COLO668 (cell line): Measurements from ENCODE around the gene SMYD3.

ENCODE experiments used
- DNase-seq: peaks from one replicate; lab custom pipeline; 2025; ENCODE audit not compliant: unreplicated experiment; lab: John Stamatoyannopoulos, UW

The SMYD3 gene

DNA sequence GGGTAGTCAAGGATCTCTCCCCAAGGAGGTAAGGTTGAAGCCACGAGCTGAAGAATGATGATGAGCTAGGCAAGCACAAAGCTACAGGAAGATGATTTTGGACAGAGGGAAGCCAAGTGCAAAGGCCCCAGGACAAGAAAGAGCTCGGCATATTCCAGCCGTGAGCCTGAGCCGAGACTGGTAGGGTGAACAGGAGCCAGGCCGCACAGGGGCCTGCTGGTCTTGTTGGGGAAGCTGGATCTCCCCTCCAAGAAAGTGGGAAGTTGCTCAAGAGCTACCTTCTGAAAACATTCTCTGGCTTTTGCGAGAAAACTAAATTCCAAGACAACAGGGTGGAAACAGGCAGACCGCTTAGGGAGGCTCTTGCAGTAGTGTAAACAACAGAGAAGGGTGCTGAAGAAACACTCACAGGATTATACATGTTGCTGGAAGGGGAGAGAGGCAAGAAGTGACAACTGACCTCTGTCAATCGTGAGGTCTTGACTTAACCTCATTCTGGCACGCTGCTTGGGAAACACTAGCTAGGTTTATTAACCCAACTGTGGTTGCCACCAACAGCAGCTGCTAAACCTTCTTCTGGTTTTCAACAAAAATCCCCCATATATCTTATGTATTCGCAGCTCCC, 625.2 kb downstream of the SMYD3 start:
- no peak for DNase-seq

DNA sequence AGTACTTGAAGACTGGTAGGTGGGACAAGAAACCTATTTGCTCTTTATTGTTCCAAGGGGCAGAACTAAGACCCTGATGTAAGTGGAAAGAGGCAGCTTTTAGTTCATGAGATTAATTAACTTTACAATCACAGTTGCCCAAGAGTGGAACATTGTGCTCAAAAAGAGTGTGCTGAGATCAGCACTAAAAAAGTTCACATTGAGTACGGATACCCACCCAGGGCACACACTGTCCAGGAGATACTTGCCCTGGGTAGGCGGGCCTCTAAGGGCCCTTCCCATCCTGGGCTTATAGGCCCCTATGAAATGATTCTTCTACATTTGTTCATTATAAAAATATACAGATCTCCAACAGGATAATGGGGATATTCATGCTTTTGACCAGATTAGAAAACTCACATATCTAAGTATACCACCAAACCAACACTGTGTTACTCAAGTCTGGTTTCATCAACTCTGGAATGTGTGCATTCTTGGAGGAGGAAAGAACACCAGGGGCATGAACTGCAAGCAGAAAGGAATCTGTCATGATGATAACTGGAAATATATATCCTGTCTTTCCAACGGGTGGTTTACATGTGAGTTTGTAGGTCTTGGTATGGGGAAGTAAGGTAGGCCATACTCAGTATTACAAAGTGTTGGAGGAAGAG, 626.2 kb downstream of the SMYD3 start:
- DNase-seq, result no peak

DNA sequence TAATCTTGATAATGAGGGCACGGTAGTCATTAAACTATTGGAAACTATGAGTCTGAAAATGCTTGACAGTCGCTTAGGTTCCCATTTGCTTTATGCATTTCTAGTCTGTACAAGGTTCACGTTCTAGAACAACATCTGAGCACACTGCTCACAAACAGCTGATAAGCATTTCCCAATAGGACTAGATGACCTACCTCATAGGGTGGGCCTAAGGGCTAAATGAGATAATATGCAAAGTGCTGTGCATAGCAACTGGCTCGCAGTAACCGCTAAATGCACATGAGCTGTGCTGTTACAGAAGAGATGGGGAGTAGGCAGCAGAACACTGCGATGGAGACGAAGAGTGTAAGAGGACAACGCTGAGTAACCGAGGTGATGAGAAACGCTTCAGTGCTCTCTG, 628.0 kb downstream of the SMYD3 start:
- DNase-seq, result no peak

DNA sequence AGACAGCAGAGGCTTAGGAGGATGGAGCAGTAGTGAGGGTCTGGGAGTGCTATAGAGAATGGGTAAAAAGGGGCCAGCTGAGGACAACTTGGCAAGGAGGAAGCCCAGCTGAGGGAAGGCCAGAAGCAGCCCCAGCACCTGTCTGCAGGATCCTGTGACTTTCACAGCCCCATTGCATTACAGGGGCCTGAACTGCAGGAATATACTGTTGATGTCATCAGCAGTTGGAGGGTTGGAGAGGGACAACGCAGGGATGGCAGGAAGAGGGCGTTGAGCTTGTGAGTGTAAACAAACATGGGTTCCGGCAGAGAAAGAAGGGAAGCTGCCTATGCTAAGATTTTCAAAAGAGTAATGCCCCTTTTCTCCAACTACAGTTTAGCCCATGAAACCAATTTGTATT, 628.5 kb downstream of the SMYD3 start:
- DNase-seq, result no peak

DNA sequence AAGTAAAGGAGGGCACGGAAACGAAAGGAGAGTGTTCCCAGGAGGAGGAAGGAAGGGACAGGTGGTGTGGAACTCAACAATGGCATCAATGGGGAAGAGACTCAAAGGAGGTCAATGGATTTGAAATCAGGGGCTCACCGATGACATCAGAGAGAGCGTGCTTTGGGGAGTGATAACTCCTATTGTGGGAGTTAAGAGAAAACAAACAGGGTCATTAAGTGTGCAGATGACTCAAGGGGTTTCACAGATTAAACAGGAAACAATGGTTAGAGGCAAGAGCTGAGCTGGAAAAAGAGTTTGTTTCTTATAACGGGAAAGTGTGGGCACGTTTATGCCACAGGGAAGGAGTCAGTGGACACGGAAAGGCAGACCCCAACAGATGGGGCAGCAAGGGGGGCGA, 629.1 kb downstream of the SMYD3 start:
- DNase-seq, result no peak

DNA sequence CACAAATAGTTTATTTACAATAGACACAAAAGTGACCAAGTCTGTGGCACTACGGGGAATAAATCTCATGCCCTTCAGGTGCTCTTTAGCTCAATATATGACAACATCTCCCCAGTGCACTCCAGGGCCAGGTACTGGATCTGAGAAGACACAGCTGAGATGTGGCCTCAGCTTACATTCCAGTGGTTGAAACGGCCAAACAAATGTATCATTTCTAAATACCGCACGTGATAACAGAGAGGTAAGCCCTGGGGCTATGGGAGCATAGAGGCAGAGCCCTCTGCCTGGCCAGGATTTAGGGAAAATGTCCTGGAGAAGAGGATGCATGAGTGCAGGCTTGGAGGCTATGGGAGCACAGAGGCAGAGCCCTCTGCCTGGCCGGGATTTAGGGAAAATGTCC, 630.5 kb downstream of the SMYD3 start:
- no peak for DNase-seq

DNA sequence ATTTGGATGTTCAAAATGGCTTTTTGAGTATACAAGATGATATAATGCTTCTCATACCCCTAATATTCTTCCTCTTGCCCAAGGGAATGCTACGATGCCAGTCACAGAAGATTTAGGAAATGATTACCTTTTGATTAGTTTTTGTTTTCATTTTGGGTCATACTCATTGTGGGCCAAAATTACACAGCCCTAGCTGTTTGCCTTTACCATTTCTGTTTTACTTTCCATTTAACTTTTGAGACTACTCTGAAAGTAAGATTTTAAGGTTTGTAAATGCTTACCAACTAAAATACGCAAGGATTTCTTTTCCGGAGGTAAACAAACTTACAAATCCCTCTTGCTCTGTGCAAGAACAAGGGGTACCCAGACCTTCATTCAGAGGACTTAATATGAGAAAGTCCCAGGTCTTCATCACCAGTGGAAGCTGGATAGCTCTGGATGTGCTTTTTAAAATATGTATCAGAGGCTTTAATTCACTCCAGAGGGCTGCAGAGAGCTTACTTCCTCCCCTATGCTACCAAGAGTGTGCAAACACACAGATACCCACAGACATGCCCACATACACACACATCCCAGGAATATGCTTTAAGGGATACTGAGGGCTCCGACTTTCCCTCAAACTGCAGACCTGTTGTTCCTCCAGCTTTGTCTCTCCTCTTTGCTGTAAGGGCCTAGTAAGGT, 631.4 kb downstream of the SMYD3 start:
- no peak for DNase-seq

DNA sequence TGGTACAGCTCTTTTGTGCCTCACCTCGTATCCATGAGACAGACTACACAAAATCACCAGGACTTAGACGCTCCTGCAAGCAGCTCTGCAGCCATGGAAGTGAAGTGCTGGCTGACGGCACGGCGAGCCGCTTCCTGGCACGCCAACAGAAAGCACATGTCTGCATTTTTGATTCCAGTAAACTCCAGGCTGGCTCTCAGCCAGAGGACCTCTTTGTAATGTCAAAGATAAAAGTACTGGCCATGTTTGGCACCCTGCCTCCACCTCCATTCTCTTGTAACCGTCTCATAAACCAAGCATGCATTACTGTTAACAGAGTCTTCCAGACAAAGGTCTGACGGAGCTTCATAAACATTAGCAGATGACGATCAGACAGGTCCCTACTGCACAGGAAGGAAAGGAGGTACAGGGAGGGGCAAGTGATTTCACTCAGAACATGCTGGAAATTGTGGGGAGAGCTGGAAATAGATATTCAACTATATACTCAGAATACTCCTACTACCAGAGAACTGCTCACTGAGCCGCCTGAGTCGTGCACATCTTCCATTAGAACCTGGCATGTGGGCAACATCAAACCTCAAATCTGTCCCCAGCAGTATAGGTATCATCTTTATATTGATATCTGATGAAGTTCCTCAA, 632.0 kb downstream of the SMYD3 start:
- DNase-seq, result peak; percentile 65

DNA sequence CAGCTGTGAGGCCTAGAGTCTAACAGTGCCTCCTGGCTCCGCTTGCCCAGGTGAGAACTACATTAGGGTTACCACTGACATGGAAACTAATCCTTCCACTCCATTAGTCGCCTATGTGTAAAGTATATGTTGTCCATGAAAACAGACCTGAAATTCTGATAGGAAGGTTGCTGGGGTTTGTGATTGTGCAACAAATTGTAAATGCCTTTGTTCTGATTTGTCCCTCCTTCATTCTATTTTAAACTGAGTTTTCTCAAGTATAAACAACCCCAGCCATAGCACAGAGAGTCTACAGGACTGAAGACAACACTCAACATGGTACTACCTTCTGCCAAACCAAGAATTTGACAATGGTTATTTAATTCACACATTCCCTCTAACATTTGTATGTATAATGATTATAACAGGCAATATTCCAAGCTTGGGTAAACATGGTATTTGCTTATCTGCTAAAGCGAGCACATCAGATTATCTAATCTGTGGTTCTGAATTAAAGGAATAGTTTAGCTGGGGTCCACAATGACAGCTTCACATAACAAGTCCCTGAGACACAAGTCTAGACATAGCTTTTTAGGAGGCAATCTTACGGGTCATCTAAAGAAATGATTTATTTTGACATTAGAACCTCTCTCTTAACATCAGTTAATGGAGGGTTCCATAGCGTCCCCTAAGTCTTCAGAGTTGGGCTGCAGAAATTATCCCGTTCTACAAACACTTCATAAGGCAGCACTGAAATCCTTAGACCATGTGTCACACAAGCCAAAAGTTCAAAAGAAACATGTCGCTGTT, 633.0 kb downstream of the SMYD3 start:
- no peak for DNase-seq

DNA sequence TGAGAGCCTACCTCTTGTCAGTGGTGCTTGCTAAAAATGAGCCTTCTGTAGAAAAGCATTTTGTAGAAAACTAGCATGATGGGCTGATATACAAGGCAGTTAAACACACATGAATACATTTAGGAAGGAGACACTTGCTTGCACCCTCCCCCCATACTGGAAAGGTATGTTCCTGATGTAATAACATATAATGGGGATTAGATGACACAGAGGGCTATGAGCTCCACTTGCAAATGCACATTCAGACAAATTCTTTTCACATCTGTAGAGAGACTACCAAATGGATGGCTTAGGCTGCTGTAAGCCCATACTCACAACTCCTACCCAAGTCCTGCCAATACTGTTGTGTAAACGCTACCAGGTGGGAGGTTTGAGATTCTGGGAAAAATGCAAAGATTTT, 634.0 kb downstream of the SMYD3 start:
- no peak for DNase-seq

DNA sequence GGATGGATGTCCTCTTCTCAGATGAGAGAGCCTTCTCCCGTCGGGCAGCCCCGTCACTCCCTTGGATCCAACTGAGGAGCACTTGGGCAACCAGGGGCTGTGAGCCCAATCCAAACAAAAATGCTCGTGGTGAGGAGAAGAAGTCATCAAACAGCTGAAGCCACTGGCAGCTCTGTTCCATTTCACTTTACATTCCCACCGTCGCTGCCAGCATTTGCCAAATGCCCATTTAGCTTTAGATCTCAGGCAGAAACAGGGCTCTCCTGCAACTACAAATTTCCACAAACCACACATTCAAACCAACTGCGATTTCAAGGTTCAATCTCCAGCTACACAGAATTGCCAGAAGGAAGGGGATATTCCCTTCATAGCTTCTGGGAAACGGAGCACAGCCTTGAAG, 634.6 kb downstream of the SMYD3 start:
- no peak for DNase-seq

DNA sequence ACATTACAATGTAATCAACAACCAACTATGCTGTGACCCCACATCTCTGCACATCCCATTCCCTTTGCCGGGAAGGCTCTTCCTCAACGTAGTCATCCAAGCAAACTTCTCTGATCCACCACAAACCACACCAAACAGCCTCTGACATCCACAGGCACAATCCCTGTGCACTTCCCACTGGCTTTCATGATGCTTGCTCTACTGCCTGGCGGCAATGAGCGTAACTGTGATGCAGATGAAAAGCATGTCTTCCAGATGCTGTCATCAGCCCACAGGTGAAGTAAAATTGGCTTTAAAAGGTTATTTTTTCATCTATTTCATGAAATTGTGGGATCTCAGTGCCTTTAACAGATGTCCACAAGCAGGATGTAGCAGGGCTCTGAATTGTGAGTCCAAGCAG, 635.2 kb downstream of the SMYD3 start:
- no peak for DNase-seq

DNA sequence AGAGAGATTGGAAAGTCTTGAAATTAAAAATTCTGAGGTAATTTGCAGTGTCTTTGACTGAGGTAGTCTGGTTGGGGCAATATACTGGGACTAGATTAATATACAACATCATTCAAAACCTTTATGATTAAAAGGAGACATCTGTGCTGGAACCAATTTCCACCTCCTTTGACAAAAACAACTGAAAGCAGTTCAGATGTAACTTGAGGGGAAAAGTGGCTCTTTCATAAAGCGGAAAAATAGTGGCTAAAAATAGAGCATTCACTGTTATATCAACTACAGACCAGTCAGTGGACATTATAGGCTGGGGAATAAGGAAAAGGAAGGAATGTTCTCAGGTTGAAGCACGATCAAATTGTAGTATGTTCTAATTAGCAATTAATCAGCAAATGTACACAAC, 635.9 kb downstream of the SMYD3 start:
- DNase-seq, result no peak

DNA sequence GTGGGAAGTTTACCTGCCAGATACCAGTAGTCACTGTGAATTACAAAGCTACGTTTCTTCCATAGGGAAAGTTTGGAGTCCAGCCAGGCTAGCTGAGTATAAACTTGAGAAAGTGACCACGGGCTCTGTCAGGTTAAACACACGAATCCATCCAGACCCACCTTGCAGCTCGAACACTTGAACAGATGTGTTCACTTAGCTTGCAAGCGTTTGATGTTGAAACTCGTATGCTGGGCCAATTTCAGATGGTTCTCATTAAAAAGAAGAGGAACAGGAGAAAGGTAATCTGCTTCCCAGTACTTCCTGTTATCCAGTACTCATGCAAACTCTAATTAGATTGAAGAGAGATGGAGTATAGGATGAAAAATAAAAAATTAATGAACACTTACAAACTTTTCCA, 636.4 kb downstream of the SMYD3 start:
- no peak for DNase-seq

DNA sequence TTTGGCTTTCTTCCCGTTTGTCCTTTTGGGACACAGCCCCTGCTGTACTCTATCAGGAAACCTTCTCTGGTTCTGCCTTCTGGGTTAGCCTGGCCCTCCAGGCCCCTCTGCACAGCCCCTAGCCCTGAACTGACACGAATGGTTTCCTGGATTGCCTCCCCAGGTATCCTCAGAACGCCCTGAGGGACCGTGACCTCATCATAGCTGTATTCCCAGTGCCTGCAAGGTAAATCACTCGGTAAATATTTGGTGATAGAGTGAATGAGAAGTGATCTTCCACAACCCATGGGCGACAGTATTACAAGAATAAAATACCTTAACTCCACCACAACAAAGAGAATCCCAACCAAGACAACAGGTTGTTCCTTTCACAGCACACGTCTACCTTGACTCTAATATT, 637.2 kb downstream of the SMYD3 start:
- peak; percentile 45 for DNase-seq

DNA sequence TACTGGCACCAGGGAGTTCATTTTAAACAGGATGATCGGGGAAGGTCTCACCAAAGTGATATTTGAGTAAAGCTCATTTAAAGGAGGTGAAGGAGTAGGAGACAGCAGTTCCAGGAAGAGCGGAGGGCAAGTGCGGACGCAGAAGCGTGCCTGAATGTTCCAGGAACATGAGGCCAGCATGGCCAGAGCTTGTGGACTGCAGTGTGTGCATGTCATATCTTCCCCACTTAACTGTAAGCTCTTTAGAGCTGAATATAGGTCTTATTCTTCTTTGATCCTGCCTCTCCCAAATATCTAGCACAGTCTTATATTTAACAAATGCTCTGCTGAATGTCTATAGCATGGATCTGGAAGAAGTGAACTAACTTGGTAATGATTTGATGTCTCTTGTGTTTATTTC, 639.3 kb downstream of the SMYD3 start:
- DNase-seq, result no peak

DNA sequence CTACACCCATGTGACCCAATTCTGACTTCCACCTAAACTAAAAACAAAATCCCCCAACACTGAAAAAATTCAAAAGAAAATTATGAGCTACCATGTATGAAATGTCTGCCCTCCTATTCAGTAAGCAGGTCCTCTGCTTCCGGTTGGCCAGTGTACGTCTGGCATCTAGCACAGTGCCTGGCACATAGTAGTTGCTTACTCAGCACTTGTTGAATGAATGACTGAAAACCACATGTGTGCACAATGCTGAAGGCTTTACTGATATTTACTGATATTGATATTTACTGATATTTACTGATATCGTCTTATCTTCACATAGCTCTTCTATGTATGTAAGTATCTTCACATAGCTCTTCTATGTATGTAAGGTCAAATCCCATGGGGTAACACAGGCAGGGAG, 642.2 kb downstream of the SMYD3 start:
- DNase-seq, result no peak

DNA sequence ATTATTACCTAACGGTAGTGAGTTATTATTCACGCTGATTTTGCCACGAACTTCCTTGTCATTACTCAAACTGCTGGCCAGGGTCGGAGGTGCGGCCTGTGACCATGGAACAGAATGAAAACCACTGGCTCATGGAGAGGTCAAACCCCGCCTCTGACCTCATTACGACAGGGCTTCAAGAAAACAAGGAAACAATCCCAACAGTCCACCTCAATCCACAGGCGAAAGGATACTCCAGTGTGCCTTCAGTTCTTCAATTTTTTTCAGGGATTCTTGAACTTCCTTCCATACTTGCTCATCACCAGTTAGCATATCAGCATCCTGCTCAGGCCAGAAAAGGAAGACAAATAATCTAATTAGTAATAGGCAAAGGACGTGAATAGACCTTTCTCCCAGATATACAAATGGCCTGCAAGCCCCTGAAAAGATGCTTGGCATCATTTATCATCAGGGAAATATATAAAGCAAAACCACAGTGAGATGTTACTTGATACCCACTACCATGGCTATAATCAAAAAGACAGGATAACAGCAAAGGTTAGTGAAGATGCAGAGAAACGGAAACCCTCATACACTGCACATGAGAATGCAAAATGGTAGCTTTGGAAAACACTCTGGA, 643.4 kb downstream of the SMYD3 start:
- no peak for DNase-seq

DNA sequence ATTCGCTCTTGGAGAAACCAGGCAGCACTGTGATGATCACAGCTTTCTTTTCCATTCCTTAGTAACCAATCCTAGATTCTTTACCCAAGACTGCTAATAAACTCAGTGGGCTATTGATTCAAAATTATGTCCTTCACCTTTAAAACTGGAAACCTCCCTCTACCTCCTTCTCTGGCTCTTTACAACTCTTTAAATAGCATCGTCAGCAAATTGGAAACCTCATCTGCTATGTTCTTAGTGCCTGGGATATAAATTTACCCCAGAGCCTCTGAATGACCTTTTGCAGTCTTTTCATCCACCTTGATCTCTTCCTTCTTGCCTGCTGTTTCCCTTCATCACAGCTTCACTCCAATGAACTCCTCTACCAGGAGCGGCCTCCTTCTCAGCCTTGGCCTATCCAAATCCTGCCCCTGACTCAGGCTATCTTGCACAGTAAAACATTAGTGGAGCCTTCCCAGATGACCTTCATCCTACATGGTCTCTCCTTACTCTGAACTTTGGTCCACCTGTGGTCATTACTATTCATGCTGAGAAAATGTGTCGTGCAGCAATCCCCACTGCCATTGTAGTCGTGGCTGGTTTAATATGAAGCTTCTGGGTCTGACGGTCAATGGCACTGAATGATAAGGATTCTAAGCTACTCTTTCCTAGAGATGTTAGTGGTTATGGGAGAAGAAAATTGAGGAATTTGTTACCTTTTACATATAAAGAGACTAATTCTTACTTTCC, 644.1 kb downstream of the SMYD3 start:
- DNase-seq, result no peak
